OCI-LY3 (cell line): ENCODE measurements around the gene CLK4.

Source experiments
- H2AFZ ChIP-seq: fragments of 200-600, 300-600 bp; shearing (Covaris generic); 2 replicates; pipeline ENCODE4 v1.6.0; 2014; ENCODE audit warnings: antibody characterized with exemption, low read depth, low read length
- H3K27ac ChIP-seq: fragments of 200-600, 300-600 bp; sonication (generic); 2 replicates; pipeline ENCODE4 v1.5.1; 2014; ENCODE audit warnings: mild to moderate bottlenecking, low read length, moderate library complexity, mixed read lengths
- H3K27me3 ChIP-seq: fragments of 200-600, 300-600 bp; sonication (generic); 2 replicates; pipeline ENCODE4 v1.6.1; 2014; ENCODE audit warnings: low read depth, low read length, mixed read lengths
- H3K36me3 ChIP-seq: fragments of 200-600, 300-600 bp; sonication (generic); replicated peaks from 2 replicates; pipeline ENCODE3; 2014; ENCODE audit warnings: low read depth, low read length, mixed read lengths
- H3K4me1 ChIP-seq: fragments of 300-600, 200-600 bp; sonication (generic); 2 replicates; pipeline ENCODE4 v1.6.1; 2014; ENCODE audit warnings: low read length, mixed read lengths
- H3K4me2 ChIP-seq: fragments of 200-600, 300-600 bp; sonication (generic); 2 replicates; pipeline ENCODE4 v1.6.1; 2014; ENCODE audit warnings: low read length, mixed read lengths
- H3K4me3 ChIP-seq: fragments of 300-600, 200-600 bp; sonication (generic); 2 replicates; pipeline ENCODE4 v1.5.1; 2014; ENCODE audit warnings: antibody characterized with exemption, mild to moderate bottlenecking, low read length, moderate library complexity
- H3K79me2 ChIP-seq: fragments of 300-600, 200-600 bp; shearing (Covaris generic); 2 replicates; pipeline ENCODE4 v1.6.1; 2014; ENCODE audit warnings: mild to moderate bottlenecking, low read length, mixed read lengths
- H3K9ac ChIP-seq: fragments of 300-600, 200-600 bp; shearing (Covaris generic); 2 replicates; pipeline ENCODE4 v1.6.0; 2014; ENCODE audit warnings: mild to moderate bottlenecking, low read length, moderate library complexity
- H3K9me3 ChIP-seq: fragments of 200-600, 300-600 bp; shearing (Covaris generic); 2 replicates; pipeline ENCODE4 v1.6.1; 2014; ENCODE audit warnings: low read length, mixed read lengths; ENCODE audit not compliant: insufficient read depth
- H4K20me1 ChIP-seq: fragments of 200-600, 300-600 bp; sonication (generic); 2 replicates; pipeline ENCODE4 v1.6.1; 2016; ENCODE audit warnings: low read length, mixed read lengths; ENCODE audit not compliant: insufficient read depth
- EZH2phosphoT487 ChIP-seq: fragments of 200-600 bp; shearing (Covaris generic); IDR thresholded peaks from 2 replicates; pipeline ENCODE4 v1.6.1; 2018; ENCODE audit warnings: antibody characterized with exemption, mixed run types, low read depth
- TF ChIP-seq, protein P1 (sequence below): fragments of 200-600, 300-600 bp; sonication (generic); IDR thresholded peaks from 2 replicates; pipeline ENCODE4 v1.5.1; 2014; ENCODE audit warnings: antibody characterized with exemption, low read length, low read depth

The CLK4 gene

DNA sequence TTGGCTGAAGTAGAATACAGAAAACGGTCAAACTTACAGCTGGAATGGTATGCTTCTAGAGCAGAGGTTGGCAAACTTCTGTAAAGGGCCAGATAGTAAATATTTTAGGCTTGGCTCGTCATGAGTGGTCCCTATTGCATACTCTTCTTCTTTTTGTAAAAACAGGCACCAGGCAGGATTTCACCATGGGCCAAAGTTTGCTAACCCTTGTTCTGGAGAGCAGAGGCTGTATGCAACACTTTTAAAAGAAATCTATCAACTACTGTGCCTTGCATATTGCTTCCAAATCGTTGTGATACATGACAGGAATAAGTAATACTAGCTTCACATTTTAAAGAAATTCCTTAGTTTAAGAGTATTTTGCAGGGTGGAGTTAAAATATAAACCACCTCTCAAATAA is 21.1 kb downstream of the CLK4 start:
- Histone ChIP-seq H3K27ac (no peak overlapping the region), H3K4me3 (no peak overlapping the region), H3K79me2 (peaks cover 2% of the 10 kb centered on the region; the same call in 1 of the 2 replicates), H3K9me3 (no peaks in the 10 kb centered on the region), H4K20me1 (no peaks in the 10 kb centered on the region), H3K36me3 (peaks cover 71% of the 10 kb centered on the region), H3K4me2 (no peak overlapping the region), H3K9ac (no peak overlapping the region), H2AFZ (no peak overlapping the region), H3K4me1 (no peaks in the 10 kb centered on the region), H3K27me3 (no peaks in the 10 kb centered on the region)
- TF ChIP-seq, protein P1, sequence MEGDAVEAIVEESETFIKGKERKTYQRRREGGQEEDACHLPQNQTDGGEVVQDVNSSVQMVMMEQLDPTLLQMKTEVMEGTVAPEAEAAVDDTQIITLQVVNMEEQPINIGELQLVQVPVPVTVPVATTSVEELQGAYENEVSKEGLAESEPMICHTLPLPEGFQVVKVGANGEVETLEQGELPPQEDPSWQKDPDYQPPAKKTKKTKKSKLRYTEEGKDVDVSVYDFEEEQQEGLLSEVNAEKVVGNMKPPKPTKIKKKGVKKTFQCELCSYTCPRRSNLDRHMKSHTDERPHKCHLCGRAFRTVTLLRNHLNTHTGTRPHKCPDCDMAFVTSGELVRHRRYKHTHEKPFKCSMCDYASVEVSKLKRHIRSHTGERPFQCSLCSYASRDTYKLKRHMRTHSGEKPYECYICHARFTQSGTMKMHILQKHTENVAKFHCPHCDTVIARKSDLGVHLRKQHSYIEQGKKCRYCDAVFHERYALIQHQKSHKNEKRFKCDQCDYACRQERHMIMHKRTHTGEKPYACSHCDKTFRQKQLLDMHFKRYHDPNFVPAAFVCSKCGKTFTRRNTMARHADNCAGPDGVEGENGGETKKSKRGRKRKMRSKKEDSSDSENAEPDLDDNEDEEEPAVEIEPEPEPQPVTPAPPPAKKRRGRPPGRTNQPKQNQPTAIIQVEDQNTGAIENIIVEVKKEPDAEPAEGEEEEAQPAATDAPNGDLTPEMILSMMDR = no peak
- TF ChIP-seq EZH2phosphoT487 = no peak

DNA sequence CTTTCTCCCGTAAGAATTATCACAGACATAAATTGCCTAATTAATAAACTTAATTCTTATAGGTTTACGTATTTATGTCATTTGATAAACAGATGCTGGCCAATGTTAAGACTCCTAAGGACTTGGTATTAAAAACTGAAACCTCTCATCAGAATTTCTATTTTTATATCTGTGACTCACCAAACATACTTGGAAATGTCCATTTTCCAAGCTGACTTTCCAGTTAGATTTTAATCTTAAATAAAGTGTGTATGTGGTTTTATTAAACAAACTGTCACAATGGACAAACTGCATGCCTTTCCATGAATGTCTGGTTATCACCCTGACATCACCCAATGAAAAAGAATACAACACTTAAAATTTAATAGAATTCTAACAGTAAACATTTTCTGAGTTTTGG is 24.1 kb downstream of the CLK4 start:
- Histone ChIP-seq H3K9me3 (0 out of 2 replicates have a peak, but pooled peaks cover 3% of the 10 kb centered on the region), H4K20me1 (no peaks in the 10 kb centered on the region), H3K36me3 (peaks cover 82% of the 10 kb centered on the region), H3K9ac (no peak overlapping the region), H3K27ac (no peak overlapping the region), H3K4me3 (no peak overlapping the region), H3K4me2 (no peak overlapping the region), H3K4me1 (no peaks in the 10 kb centered on the region), H3K27me3 (no peaks in the 10 kb centered on the region), H2AFZ (no peak overlapping the region), H3K79me2 (no peaks in the 10 kb centered on the region)
- TF ChIP-seq EZH2phosphoT487 = no peak
- TF ChIP-seq, protein P1 = no peak

GRCh38 chr5:178595750-178596149 is 31.1 kb downstream of the CLK4 start:
- Histone ChIP-seq H3K27ac (no peak overlapping the region), H3K4me3 (no peak overlapping the region), H3K9me3 (peaks cover 21% of the 10 kb centered on the region; the same call in 1 of the 2 replicates), H3K36me3 (peaks cover 76% of the 10 kb centered on the region), H2AFZ (no peak overlapping the region), H3K79me2 (no peaks in the 10 kb centered on the region), H3K27me3 (no peaks in the 10 kb centered on the region), H4K20me1 (no peaks in the 10 kb centered on the region), H3K4me2 (no peak overlapping the region), H3K4me1 (no peaks in the 10 kb centered on the region), H3K9ac (no peak overlapping the region)
- no peak for TF ChIP-seq EZH2phosphoT487
- TF ChIP-seq, protein P1 = no peak

DNA sequence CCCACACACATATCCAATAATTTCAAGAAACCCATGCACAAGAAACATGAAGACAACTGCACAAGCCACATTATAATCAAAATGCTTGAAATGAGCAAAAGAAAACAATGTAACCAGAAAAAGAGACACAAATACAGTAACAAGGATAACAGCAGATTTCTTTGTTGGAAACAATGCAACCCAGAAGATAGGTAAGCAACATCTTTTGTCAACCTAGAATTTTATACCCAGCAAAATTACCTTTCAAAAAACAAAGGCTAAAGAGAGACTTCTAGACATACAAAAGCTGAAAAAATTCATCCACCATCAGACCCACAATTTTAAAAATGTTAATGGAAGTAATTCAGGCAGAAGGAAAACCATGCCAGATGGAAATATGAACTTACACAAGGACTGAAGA is 31.7 kb downstream of the CLK4 start:
- no peaks in the 10 kb centered on the region for H4K20me1 ChIP-seq
- H3K4me3 ChIP-seq = no peak overlapping the region
- H3K4me2 ChIP-seq = no peak overlapping the region
- no peaks in the 10 kb centered on the region for H3K4me1 ChIP-seq
- H3K27ac ChIP-seq = no peak overlapping the region
- no peaks in the 10 kb centered on the region for H3K79me2 ChIP-seq
- H3K36me3 ChIP-seq = peaks cover 74% of the 10 kb centered on the region
- H2AFZ ChIP-seq = no peak overlapping the region
- TF ChIP-seq EZH2phosphoT487 = no peak
- TF ChIP-seq, protein P1 = no peak
- H3K27me3 ChIP-seq = no peaks in the 10 kb centered on the region
- H3K9me3 ChIP-seq = peaks cover 21% of the 10 kb centered on the region; the same call in 1 of the 2 replicates
- no peak overlapping the region for H3K9ac ChIP-seq
